ENCODE results near the gene TSHZ1.
A peak's percentile ranks its signal among the peaks of the same experiment; 100 is the strongest.

DNA sequence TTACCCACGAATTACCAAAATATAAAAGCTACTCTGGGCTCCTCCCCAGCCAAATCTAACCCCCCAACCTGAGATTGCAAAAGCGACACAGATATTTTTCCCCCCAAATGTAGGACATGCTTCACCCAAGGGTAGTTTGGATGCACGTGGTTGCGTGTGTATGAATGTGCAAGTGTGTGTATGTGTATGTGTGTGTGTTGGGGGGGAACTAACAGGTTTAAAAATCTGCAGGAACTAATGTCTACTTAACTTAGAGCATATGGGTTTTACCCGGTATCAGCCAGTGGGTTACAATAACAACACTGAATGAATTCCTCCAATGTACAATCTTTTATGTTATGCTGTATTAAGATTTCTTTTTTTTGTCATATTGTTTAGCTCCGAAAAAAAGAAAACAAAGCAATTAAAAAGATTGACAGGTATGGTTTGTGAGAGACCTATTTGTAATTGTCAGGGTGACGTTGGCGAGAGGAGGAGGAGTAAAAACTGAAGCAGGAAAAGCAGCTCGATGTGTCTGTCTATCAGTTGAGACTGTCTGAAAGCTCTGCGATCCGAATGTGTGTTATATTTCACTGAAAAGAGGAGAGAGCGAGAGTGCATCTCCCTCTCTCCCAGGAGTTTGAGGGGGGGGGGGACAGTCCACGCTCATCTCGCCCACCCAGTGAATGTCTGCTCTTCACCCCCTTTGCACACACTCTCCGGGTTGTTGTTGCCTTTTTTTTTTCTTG lies at the start of gene TSHZ1:
- TF ChIP-seq, protein P1, sequence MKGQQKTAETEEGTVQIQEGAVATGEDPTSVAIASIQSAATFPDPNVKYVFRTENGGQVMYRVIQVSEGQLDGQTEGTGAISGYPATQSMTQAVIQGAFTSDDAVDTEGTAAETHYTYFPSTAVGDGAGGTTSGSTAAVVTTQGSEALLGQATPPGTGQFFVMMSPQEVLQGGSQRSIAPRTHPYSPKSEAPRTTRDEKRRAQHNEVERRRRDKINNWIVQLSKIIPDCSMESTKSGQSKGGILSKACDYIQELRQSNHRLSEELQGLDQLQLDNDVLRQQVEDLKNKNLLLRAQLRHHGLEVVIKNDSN (IDR thresholded peaks at IDR 0.05; ENCODE audit: borderline replicate concordance, low read depth) = no peak
- TF ChIP-seq CHD2 (IDR thresholded peaks at IDR 0.05; ENCODE audit: low read length, partially characterized antibody) (no peak), POLR2AphosphoS5 (IDR thresholded peaks at IDR 0.05; ENCODE audit: low read depth, low read length) (peak; percentile 73), CTCF (IDR thresholded peaks at IDR 0.05) (no peak), MXI1 (IDR thresholded peaks at IDR 0.05; ENCODE audit: low read depth, low read length) (peak; percentile 17), GATA2 (CRISPR knock-in tag; IDR thresholded peaks at IDR 0.05) (no peak), EZH2phosphoT487 (IDR thresholded peaks at IDR 0.05; ENCODE audit: borderline replicate concordance, low read depth) (no peak), RCOR1 (IDR thresholded peaks at IDR 0.05; ENCODE audit: low read length) (0 out of 2 replicates have a peak, but pooled peaks have one; percentile 14), IRF3 (IDR thresholded peaks at IDR 0.05; ENCODE audit: low read depth, low read length) (no peak)
- TF ChIP-seq, protein P2, sequence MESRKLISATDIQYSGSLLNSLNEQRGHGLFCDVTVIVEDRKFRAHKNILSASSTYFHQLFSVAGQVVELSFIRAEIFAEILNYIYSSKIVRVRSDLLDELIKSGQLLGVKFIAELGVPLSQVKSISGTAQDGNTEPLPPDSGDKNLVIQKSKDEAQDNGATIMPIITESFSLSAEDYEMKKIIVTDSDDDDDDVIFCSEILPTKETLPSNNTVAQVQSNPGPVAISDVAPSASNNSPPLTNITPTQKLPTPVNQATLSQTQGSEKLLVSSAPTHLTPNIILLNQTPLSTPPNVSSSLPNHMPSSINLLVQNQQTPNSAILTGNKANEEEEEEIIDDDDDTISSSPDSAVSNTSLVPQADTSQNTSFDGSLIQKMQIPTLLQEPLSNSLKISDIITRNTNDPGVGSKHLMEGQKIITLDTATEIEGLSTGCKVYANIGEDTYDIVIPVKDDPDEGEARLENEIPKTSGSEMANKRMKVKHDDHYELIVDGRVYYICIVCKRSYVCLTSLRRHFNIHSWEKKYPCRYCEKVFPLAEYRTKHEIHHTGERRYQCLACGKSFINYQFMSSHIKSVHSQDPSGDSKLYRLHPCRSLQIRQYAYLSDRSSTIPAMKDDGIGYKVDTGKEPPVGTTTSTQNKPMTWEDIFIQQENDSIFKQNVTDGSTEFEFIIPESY (IDR thresholded peaks at IDR 0.05; ENCODE audit: borderline replicate concordance, low read depth) = no peak
- TF ChIP-seq, protein P3, sequence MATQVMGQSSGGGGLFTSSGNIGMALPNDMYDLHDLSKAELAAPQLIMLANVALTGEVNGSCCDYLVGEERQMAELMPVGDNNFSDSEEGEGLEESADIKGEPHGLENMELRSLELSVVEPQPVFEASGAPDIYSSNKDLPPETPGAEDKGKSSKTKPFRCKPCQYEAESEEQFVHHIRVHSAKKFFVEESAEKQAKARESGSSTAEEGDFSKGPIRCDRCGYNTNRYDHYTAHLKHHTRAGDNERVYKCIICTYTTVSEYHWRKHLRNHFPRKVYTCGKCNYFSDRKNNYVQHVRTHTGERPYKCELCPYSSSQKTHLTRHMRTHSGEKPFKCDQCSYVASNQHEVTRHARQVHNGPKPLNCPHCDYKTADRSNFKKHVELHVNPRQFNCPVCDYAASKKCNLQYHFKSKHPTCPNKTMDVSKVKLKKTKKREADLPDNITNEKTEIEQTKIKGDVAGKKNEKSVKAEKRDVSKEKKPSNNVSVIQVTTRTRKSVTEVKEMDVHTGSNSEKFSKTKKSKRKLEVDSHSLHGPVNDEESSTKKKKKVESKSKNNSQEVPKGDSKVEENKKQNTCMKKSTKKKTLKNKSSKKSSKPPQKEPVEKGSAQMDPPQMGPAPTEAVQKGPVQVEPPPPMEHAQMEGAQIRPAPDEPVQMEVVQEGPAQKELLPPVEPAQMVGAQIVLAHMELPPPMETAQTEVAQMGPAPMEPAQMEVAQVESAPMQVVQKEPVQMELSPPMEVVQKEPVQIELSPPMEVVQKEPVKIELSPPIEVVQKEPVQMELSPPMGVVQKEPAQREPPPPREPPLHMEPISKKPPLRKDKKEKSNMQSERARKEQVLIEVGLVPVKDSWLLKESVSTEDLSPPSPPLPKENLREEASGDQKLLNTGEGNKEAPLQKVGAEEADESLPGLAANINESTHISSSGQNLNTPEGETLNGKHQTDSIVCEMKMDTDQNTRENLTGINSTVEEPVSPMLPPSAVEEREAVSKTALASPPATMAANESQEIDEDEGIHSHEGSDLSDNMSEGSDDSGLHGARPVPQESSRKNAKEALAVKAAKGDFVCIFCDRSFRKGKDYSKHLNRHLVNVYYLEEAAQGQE (IDR thresholded peaks at IDR 0.05; ENCODE audit: low read depth, low read length) = no peak
- TF ChIP-seq, protein P4, sequence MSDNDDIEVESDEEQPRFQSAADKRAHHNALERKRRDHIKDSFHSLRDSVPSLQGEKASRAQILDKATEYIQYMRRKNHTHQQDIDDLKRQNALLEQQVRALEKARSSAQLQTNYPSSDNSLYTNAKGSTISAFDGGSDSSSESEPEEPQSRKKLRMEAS (IDR thresholded peaks at IDR 0.05; ENCODE audit: low read depth) = peak; percentile 21; the same call in 1 of the 2 replicates

Data from SK-N-SH (cell line).